Neural progenitor cell (in vitro differentiated cells): ENCODE data around the gene GLTPD2. TPM values are rescaled to one million over a fixed set of nuclear protein-coding genes. Genes with fewer than 3 reads are reported as not detected.

Experiments
- DNase-seq: peaks from one replicate; pipeline ENCODE4 v3.0.0-alpha.2; 2016; ENCODE audit warnings: low spot score
- H2AFZ ChIP-seq: fragments of 200-600 bp; sonication (generic); replicated peaks from 2 replicates; pipeline ENCODE4 v1.6.1; 2016; ENCODE audit warnings: antibody characterized with exemption
- H3F3A ChIP-seq: fragments of 200-600 bp; sonication (generic); 2 replicates; pipeline ENCODE4 v1.6.1; 2016; ENCODE audit warnings: antibody characterized with exemption, low read depth
- H3K27ac ChIP-seq: fragments of 200-600 bp; sonication (generic); 2 replicates; pipeline ENCODE4 v1.5.1; 2016; ENCODE audit warnings: mild to moderate bottlenecking
- H3K27me3 ChIP-seq: fragments of 200-600 bp; sonication (generic); 2 replicates; pipeline ENCODE4 v1.6.1; 2016; ENCODE audit warnings: mild to moderate bottlenecking, moderate library complexity
- H3K36me3 ChIP-seq: fragments of 200-600 bp; sonication (generic); 2 replicates; pipeline ENCODE4 v1.5.1; 2016
- H3K4me1 ChIP-seq: fragments of 200-600 bp; sonication (generic); 2 replicates; pipeline ENCODE4 v1.6.1; 2016; ENCODE audit warnings: mixed run types
- H3K4me2 ChIP-seq: fragments of 200-600 bp; sonication (generic); 2 replicates; pipeline ENCODE4 v1.6.1; 2016
- H3K4me3 ChIP-seq: fragments of 200-600 bp; sonication (generic); 2 replicates; pipeline ENCODE4 v1.5.1; 2016
- H3K79me2 ChIP-seq: fragments of 200-600 bp; sonication (generic); 2 replicates; pipeline ENCODE4 v1.6.1; 2016; ENCODE audit warnings: low read depth
- H3K9ac ChIP-seq: fragments of 200-600 bp; sonication (generic); 2 replicates; pipeline ENCODE4 v1.6.1; 2016
- H3K9me3 ChIP-seq: fragments of 200-600 bp; sonication (generic); 2 replicates; pipeline ENCODE4 v1.5.1; 2016; ENCODE audit warnings: low read depth
- H4K20me1 ChIP-seq: fragments of 200-600 bp; sonication (generic); 2 replicates; pipeline ENCODE4 v1.6.1; 2016; ENCODE audit warnings: low read depth
- H3K27ac Mint-ChIP-seq: 3 replicates; pipeline ENCODE4 v1.8.0; 2021; ENCODE audit warnings: mixed read lengths
- H3K27me3 Mint-ChIP-seq: 2 replicates; pipeline ENCODE4 v1.8.0; 2022; ENCODE audit warnings: low read depth, mild to moderate bottlenecking, inconsistent platforms, moderate library complexity, mixed read lengths; ENCODE audit not compliant: insufficient read depth
- H3K36me3 Mint-ChIP-seq: 3 replicates; pipeline ENCODE4 v1.8.0; 2021; ENCODE audit warnings: mixed read lengths
- H3K4me1 Mint-ChIP-seq: 3 replicates; pipeline ENCODE4 v1.8.0; 2021; ENCODE audit warnings: mixed read lengths
- H3K4me3 Mint-ChIP-seq: 3 replicates; pipeline ENCODE4 v1.8.0; 2021; ENCODE audit warnings: mild to moderate bottlenecking, moderate library complexity, mixed read lengths
- H3K9me3 Mint-ChIP-seq: 3 replicates; pipeline ENCODE4 v1.8.0; 2020; ENCODE audit warnings: mixed read lengths
- EZH2 ChIP-seq: fragments of 200-600 bp; sonication (generic); IDR thresholded peaks from 2 replicates; pipeline ENCODE4 v1.6.1; 2017; ENCODE audit warnings: antibody characterized with exemption, mild to moderate bottlenecking, moderate library complexity
- EZH2phosphoT487 ChIP-seq: fragments of 200-600 bp; sonication (generic); IDR thresholded peaks from 2 replicates; pipeline ENCODE4 v1.6.1; 2017; ENCODE audit warnings: antibody characterized with exemption
- total RNA-seq: library from RNA; depleted of rRNA; stranded (reverse); fragments of >200 nt; gene quantifications from 2 replicates; pipeline ENCODE4 v1.2.3, GENCODE V29; 2015; ENCODE audit warnings: low replicate concordance
- TF ChIP-seq, protein P1 (sequence below): fragments of 200-600 bp; sonication (generic); IDR thresholded peaks from 2 replicates; pipeline ENCODE4 v1.5.1; 2017; ENCODE audit warnings: antibody characterized with exemption, mild to moderate bottlenecking

GLTPD2 gene
- total RNA-seq, 1 donor from 2014 or later, result not detected

DNA sequence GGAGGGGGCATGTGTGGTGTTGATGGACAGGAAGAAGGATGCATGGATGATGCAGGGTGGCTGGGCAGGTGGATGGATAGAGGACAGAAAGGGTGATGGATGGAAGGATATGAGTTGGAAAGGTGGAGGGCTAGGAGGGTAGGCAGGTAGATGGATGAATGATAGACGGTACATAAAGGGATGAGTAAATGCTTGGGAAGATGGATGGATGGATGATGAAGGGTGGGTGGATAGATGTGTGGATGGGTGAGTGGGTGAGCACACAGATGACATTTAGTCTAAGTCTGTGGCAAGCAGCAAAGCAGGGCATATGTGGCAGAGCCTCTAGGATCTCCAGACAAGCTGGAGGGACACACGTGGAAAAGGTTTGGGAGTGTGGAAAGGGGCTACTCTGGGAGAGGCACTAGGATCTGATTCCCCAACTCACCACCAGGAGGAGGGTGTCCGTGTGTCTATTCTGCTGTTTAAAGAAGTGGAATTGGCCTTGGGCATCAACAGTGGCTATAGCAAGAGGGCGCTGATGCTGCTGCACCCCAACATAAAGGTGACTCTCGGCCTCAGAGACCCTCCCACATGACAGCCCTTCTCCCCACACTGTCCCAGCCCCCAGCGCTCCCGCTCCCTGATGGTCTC is 26.4 kb downstream of the GLTPD2 start:
- peaks cover 15% of the 10 kb centered on the region for H3K36me3 Mint-ChIP-seq
- H3K4me3 Mint-ChIP-seq, result no peak overlapping the region
- H3K4me1 Mint-ChIP-seq, result peaks cover 3% of the 10 kb centered on the region

DNA sequence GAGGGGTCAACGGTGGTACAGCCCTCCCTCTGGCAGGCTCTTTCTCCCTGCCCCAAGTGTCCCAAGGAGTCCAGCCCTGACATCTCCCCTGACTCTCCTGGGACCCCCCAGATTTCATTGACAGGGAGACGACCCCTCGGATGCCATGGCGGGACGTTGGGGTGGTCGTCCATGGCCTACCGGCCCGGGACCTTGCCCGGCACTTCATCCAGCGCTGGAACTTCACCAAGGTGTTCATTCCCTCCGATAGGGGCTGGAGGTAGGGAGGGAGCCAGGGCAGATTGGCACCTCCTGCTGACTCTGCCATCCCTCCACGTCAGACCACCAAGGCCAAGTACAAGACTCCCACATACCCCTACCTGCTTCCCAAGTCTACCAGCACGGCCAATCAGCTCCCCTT is 28.1 kb downstream of the GLTPD2 start:
- no peak overlapping the region for H3K4me2 ChIP-seq
- no peaks in the 10 kb centered on the region for H3K27me3 ChIP-seq
- H3K9ac ChIP-seq, result no peak overlapping the region
- no peaks in the 10 kb centered on the region for H3K9me3 ChIP-seq
- H3K79me2 ChIP-seq, result no peaks in the 10 kb centered on the region
- H3K4me1 Mint-ChIP-seq, result no peaks in the 10 kb centered on the region
- no peak overlapping the region for H3K27ac Mint-ChIP-seq
- H3K4me1 ChIP-seq, result no peaks in the 10 kb centered on the region
- no peak for DNase-seq
- no peaks in the 10 kb centered on the region for H4K20me1 ChIP-seq
- peaks cover 3% of the 10 kb centered on the region for H3K27me3 Mint-ChIP-seq
- H3K27ac ChIP-seq, result no peak overlapping the region
- H3K4me3 Mint-ChIP-seq, result no peak overlapping the region
- H3K4me3 ChIP-seq, result no peak overlapping the region
- H3K36me3 ChIP-seq, result no peaks in the 10 kb centered on the region
- TF ChIP-seq EZH2, result no peak
- TF ChIP-seq, protein P1, sequence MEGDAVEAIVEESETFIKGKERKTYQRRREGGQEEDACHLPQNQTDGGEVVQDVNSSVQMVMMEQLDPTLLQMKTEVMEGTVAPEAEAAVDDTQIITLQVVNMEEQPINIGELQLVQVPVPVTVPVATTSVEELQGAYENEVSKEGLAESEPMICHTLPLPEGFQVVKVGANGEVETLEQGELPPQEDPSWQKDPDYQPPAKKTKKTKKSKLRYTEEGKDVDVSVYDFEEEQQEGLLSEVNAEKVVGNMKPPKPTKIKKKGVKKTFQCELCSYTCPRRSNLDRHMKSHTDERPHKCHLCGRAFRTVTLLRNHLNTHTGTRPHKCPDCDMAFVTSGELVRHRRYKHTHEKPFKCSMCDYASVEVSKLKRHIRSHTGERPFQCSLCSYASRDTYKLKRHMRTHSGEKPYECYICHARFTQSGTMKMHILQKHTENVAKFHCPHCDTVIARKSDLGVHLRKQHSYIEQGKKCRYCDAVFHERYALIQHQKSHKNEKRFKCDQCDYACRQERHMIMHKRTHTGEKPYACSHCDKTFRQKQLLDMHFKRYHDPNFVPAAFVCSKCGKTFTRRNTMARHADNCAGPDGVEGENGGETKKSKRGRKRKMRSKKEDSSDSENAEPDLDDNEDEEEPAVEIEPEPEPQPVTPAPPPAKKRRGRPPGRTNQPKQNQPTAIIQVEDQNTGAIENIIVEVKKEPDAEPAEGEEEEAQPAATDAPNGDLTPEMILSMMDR, result no peak
- no peak for TF ChIP-seq EZH2phosphoT487
- H2AFZ ChIP-seq, result no peak overlapping the region
- peaks cover 2% of the 10 kb centered on the region for H3K9me3 Mint-ChIP-seq
- peaks cover 10% of the 10 kb centered on the region for H3K36me3 Mint-ChIP-seq
- H3F3A ChIP-seq, result no peaks in the 10 kb centered on the region

More for the DNA sequence above, 26.4 kb downstream of the GLTPD2 start:
- TF ChIP-seq EZH2phosphoT487 (no peak), EZH2 (no peak)
- TF ChIP-seq, protein P1, result peak; percentile 24
- H3K27ac ChIP-seq, result no peak overlapping the region
- no peak overlapping the region for H3K4me3 ChIP-seq
- Mint-ChIP-seq H3K9me3 (peaks cover 2% of the 10 kb centered on the region), H3K27me3 (peaks cover 3% of the 10 kb centered on the region), H3K27ac (no peak overlapping the region)
- no peaks in the 10 kb centered on the region for H3K36me3 ChIP-seq
- DNase-seq, result no peak
- no peaks in the 10 kb centered on the region for H3K9me3 ChIP-seq
- H3K79me2 ChIP-seq, result no peaks in the 10 kb centered on the region
- H3F3A ChIP-seq, result no peaks in the 10 kb centered on the region
- H4K20me1 ChIP-seq, result no peaks in the 10 kb centered on the region
- H2AFZ ChIP-seq, result no peak overlapping the region
- H3K4me2 ChIP-seq, result no peak overlapping the region
- no peak overlapping the region for H3K9ac ChIP-seq
- H3K4me1 ChIP-seq, result no peaks in the 10 kb centered on the region
- no peaks in the 10 kb centered on the region for H3K27me3 ChIP-seq

DNA sequence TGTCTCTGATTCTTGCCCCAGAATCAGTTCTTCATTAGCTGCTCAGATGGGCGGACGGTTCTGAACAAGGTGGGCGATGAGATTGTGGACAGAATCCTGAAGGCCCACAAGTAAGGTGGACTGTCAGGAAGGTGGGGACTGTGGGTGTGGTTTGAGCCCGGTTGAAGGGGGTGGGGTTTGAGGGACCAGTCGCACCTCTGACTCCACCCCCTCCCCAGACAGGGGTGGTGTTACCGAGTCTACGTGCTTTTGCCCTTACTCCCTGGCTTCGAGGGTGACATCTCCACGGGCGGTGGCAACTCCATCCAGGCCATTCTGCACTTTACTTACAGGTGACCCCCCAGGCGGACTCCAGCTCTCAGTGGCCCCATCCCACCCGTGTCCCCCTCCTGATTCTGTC is 29.5 kb downstream of the GLTPD2 start:
- Histone ChIP-seq H3F3A (no peaks in the 10 kb centered on the region), H3K79me2 (no peaks in the 10 kb centered on the region), H3K4me2 (no peak overlapping the region), H3K27ac (no peak overlapping the region), H3K9me3 (no peaks in the 10 kb centered on the region), H3K4me1 (no peaks in the 10 kb centered on the region), H3K36me3 (no peaks in the 10 kb centered on the region), H3K9ac (no peak overlapping the region), H3K27me3 (no peaks in the 10 kb centered on the region), H2AFZ (no peak overlapping the region), H4K20me1 (no peaks in the 10 kb centered on the region), H3K4me3 (no peak overlapping the region)
- peaks cover 2% of the 10 kb centered on the region for H3K9me3 Mint-ChIP-seq
- H3K4me1 Mint-ChIP-seq, result no peaks in the 10 kb centered on the region
- peaks cover 3% of the 10 kb centered on the region for H3K27me3 Mint-ChIP-seq
- H3K27ac Mint-ChIP-seq, result no peak overlapping the region
- TF ChIP-seq EZH2phosphoT487 (no peak), EZH2 (no peak)
- TF ChIP-seq, protein P1, result no peak
- no peak for DNase-seq
- peaks cover 10% of the 10 kb centered on the region for H3K36me3 Mint-ChIP-seq
- H3K4me3 Mint-ChIP-seq, result no peak overlapping the region
